ENCODE data around the gene CTNNBL1.

Gene CTNNBL1

DNA sequence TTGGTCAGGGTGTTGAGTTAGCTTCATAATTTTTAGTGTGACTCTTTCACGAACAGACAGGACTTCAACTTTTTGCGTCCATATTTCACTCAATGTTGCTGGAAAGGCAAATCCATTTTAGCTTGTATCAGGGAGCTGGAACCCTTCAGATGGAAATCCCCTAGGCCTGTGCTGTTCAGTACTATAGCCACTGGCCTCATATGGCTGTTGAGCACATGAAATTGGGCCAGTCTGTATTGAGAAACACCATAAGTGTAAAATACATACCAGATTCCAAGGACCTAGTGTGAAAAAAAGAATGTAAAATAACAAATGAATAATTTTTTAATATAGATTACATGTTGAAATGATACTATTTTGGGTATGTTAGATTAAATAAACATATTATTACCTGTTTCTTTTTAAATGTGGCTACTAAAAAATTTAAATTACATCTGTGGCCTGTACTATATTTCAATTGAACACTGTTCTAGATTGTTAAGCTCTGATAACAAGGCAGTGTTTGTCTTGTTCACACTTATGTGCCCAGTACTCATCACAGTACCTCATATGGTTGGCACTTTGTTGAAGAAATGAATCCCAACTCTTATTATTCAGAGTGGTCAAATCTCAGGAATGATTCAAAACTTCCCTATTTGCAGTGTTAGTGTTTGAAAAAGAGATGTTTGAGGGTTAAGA lies 34.3 kb downstream of the CTNNBL1 start:
- TF ChIP-seq, protein P1, sequence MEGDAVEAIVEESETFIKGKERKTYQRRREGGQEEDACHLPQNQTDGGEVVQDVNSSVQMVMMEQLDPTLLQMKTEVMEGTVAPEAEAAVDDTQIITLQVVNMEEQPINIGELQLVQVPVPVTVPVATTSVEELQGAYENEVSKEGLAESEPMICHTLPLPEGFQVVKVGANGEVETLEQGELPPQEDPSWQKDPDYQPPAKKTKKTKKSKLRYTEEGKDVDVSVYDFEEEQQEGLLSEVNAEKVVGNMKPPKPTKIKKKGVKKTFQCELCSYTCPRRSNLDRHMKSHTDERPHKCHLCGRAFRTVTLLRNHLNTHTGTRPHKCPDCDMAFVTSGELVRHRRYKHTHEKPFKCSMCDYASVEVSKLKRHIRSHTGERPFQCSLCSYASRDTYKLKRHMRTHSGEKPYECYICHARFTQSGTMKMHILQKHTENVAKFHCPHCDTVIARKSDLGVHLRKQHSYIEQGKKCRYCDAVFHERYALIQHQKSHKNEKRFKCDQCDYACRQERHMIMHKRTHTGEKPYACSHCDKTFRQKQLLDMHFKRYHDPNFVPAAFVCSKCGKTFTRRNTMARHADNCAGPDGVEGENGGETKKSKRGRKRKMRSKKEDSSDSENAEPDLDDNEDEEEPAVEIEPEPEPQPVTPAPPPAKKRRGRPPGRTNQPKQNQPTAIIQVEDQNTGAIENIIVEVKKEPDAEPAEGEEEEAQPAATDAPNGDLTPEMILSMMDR (IDR thresholded peaks at IDR 0.05; ENCODE audit: low read depth, low read length, missing control alignments) = no peak
- Histone ChIP-seq H3K27ac (no peak overlapping the region), H3K36me3 (replicated peaks) (no peaks in the 10 kb centered on the region), H3K4me3 (ENCODE audit: low read depth, low read length) (no peak overlapping the region), H3K27me3 (replicated peaks) (no peaks in the 10 kb centered on the region)
- in situ Hi-C loops (cut with HindIII; ENCODE audit: low pct_ligation_motif_present, low sequenced_read_pairs) = no loop called here
- DNase-seq = no peak

DNA sequence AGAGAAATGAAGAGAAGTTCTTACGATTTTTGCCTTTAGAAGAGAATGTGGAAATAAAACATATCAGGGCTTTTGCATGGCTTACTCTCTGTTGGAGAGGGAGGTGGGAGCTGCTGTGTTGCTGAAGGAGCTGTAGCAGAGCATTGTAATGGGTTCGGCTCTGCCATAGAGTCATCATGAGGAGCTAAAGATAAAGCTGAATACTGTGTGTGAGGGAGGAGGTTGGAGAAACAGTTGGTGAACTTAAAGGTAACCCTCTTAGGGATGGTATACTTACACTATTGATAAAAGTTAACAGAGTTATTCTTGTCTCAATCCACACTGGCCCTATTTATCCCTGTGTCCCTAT lies 34.8 kb downstream of the CTNNBL1 start:
- TF ChIP-seq, protein P1 (IDR thresholded peaks at IDR 0.05; ENCODE audit: low read depth, low read length, missing control alignments) = no peak
- in situ Hi-C loops (cut with HindIII; ENCODE audit: low pct_ligation_motif_present, low sequenced_read_pairs) = no loop called here
- H3K4me3 ChIP-seq (ENCODE audit: low read depth, low read length) = no peak overlapping the region
- H3K27me3 ChIP-seq (replicated peaks) = no peaks in the 10 kb centered on the region
- no peaks in the 10 kb centered on the region for H3K36me3 ChIP-seq (replicated peaks)
- H3K27ac ChIP-seq = no peak overlapping the region
- DNase-seq = no peak

DNA sequence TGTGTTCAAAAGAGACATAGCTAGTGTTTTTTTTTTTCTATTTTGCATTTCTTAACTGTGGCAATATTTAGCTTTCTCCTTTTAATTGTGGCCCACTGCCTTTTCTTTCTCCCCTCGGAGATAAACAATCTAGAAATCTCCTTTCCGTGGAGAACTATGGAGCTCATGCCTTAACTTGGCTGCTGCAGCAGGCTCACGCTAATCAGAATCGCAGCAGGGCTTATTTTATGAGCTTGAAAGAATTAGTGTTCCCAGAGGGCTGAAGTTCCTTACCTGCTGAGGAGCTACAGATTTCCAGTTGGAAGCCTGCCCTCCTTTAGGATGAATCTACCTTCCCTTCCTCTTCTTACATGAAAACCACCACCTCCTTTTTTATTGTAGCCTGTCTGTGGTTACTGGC lies 35.6 kb downstream of the CTNNBL1 start:
- in situ Hi-C loops (cut with HindIII; ENCODE audit: low pct_ligation_motif_present, low sequenced_read_pairs) = no loop called here

DNA sequence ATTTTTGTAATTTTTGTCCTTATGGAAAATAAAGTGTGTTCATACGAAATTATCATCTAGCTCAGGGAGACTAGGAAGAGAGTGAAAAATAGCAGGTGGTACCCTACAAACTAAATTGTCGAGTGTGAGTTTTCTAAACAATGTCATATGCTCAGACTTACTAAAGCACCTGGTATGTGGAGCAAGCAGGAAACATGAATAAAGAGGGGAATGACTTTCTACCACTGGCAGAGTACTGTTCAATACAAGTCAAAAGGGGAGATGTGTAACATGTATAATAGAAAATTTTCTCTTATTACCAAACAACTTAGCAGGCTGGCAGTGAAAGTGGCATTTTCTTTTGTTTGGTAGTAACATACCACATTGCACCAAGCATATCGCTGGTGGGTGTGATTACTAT lies 36.1 kb downstream of the CTNNBL1 start:
- TF ChIP-seq, protein P1 (IDR thresholded peaks at IDR 0.05; ENCODE audit: low read depth, low read length, missing control alignments) = no peak
- no peaks in the 10 kb centered on the region for H3K36me3 ChIP-seq (replicated peaks)
- DNase-seq = no peak
- no peak overlapping the region for H3K4me3 ChIP-seq (ENCODE audit: low read depth, low read length)
- no peaks in the 10 kb centered on the region for H3K27me3 ChIP-seq (replicated peaks)
- in situ Hi-C loops (cut with HindIII; ENCODE audit: low pct_ligation_motif_present, low sequenced_read_pairs) = no loop called here
- no peak overlapping the region for H3K27ac ChIP-seq

More for the DNA sequence above, 35.6 kb downstream of the CTNNBL1 start:
- Histone ChIP-seq H3K36me3 (replicated peaks) (no peaks in the 10 kb centered on the region), H3K27ac (no peak overlapping the region), H3K27me3 (replicated peaks) (no peaks in the 10 kb centered on the region), H3K4me3 (ENCODE audit: low read depth, low read length) (no peak overlapping the region)
- TF ChIP-seq, protein P1 (IDR thresholded peaks at IDR 0.05; ENCODE audit: low read depth, low read length, missing control alignments) = no peak
- DNase-seq = no peak

DNA sequence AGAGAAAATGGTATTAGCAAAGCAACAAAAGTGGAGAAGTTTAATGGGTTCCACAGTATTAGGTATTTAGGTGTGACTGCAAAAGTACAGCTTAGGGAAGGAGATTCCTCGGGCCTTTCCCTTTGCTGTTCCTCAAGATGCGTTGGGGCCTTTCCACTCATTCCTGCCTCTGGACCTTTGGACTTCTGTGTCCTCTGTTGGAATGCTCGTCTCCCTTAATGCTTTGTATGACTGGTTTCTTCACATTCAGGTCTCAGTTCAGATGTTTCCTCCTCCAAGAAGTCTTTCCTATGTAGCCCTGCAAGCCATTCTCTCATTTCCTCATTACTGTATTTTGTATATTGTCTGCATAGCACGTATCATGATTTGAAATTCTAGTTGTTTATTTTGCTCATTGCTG lies 39.6 kb downstream of the CTNNBL1 start:
- H3K36me3 ChIP-seq (replicated peaks) = peaks cover 4% of the 10 kb centered on the region
- H3K4me3 ChIP-seq (ENCODE audit: low read depth, low read length) = no peak overlapping the region
- no peaks in the 10 kb centered on the region for H3K27me3 ChIP-seq (replicated peaks)
- in situ Hi-C loops (cut with HindIII; ENCODE audit: low pct_ligation_motif_present, low sequenced_read_pairs) = no loop called here
- DNase-seq = no peak
- TF ChIP-seq, protein P1 (IDR thresholded peaks at IDR 0.05; ENCODE audit: low read depth, low read length, missing control alignments) = no peak
- H3K27ac ChIP-seq = no peak overlapping the region

All from brain microvascular endothelial cell (primary cell).